Tibial nerve (tissue), 4 donors: Measurements from ENCODE around the gene ERCC1. TPM values are rescaled to one million over a fixed set of nuclear protein-coding genes. Genes with fewer than 3 reads are reported as not detected.
A peak's percentile ranks its signal among the peaks of the same experiment; 100 is the strongest.
"Not testable (repeated sequence)": the region's sequence is repeated elsewhere in the genome, so short reads cannot be mapped to it uniquely, and the experiment has no call there.

ENCODE experiments used
- DNase-seq, 2 donors: peaks; one replicate each; pipeline ENCODE4 v3.0.0-alpha.2; 2019; ENCODE audit warnings: low spot score in 2 of 2
- H3K27ac ChIP-seq, 4 donors: fragments of 200-600 bp; sonication (generic) in 3 of 4; one replicate each; pipeline ENCODE4 v1.5.1; 2017 to 2019; ENCODE audit warnings: mild to moderate bottlenecking in 1 of 4
- H3K27me3 ChIP-seq, 2 donors: fragments of 200-600 bp; sonication (generic) in 1 of 2; one replicate each; pipeline versions ENCODE4 v1.5.1 to v1.6.0; 2017 to 2019
- H3K36me3 ChIP-seq, 3 donors: fragments of 200-600 bp; sonication (generic); one replicate each; pipeline ENCODE4 v1.5.1; 2018 to 2019
- H3K4me1 ChIP-seq, 4 donors: fragments of 200-600 bp; sonication (generic) in 3 of 4; one replicate each; pipeline ENCODE4 v1.5.1; 2017 to 2019
- H3K4me3 ChIP-seq, 4 donors: fragments of 200-600 bp; sonication (generic) in 3 of 4; one replicate each; pipeline ENCODE4 v1.5.1; 2017 to 2019; ENCODE audit warnings: mild to moderate bottlenecking in 1 of 4, moderate library complexity in 1 of 4
- H3K9me3 ChIP-seq, 4 donors: fragments of 200-600 bp; sonication (generic) in 3 of 4; one replicate each; pipeline ENCODE4 v1.5.1; 2017 to 2019
- EP300 ChIP-seq, 2 donors: sonication (generic); formaldehyde crosslinking; IDR thresholded peaks; one replicate each; pipeline ENCODE4 v1.6.1; 2017; ENCODE audit warnings: antibody characterized with exemption in 2 of 2, mild to moderate bottlenecking in 1 of 2
- POLR2A ChIP-seq, 2 donors: fragments of 450-650 bp; IDR thresholded peaks; one replicate each; pipeline ENCODE4 v1.6.1; 2017; ENCODE audit warnings: antibody characterized with exemption in 2 of 2, mild to moderate bottlenecking in 2 of 2, moderate library complexity in 2 of 2
- whole genome bisulfite sequencing, 2 donors: methylation state at CpG; one replicate each; pipeline ENCODE4 v1.1.5; 2018; 5-methylcytosine and 5-hydroxymethylcytosine counted together
- total RNA-seq, 4 donors: library from RNA; depleted of rRNA; stranded (reverse); fragments of >200 nt; gene quantifications; one replicate each; pipeline ENCODE4 v1.1.0, GENCODE V29; 2016
- TF ChIP-seq, protein P1 (sequence below), 5 experiments: fragments of 200-600 bp in 3 of 5; fragments of 450-650 bp in 2 of 5; sonication (generic) in 3 of 5; IDR thresholded peaks; one replicate each; pipeline ENCODE4 v1.5.1; 2016 to 2019; ENCODE audit warnings: antibody characterized with exemption in 5 of 5, mild to moderate bottlenecking in 3 of 5, moderate library complexity in 2 of 5

ERCC1 gene
- total RNA-seq, 4 donors from 2014 or later = 95.5 to 161 (median 99.2) TPM

DNA sequence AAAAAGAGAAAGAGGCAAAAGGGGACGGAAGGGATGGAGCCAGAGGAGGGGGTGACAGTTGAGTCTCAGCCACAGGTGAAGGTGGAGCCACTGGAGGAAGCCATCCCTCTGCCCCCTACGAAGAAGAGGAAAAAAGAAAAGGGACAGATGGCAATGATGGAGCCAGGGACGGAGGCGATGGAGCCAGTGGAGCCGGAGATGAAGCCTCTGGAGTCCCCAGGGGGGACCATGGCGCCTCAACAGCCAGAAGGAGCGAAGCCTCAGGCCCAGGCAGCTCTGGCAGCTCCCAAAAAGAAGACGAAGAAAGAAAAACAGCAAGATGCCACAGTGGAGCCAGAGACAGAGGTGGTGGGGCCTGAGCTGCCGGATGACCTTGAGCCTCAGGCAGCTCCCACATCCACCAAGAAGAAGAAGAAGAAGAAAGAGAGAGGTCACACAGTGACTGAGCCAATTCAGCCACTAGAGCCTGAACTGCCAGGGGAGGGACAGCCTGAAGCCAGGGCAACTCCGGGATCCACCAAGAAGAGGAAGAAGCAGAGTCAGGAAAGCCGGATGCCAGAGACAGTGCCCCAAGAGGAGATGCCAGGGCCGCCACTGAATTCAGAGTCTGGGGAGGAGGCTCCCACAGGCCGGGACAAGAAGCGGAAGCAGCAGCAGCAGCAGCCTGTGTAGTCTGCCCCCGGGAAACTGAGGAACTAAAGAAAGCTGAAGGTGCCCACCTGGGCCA lies 14.7 kb downstream of the ERCC1 start:
- no peak for DNase-seq
- H3K27ac ChIP-seq = no peak overlapping the region
- no peaks in the 10 kb centered on the region for H3K9me3 ChIP-seq
- H3K4me1 ChIP-seq = peaks cover 0 to 35% (median 10%) of the 10 kb centered on the region in 4 donors
- peaks cover 3 to 48% (median 15%) of the 10 kb centered on the region in 3 donors for H3K36me3 ChIP-seq
- TF ChIP-seq POLR2A (IDR thresholded peaks at IDR 0.05) (no peak), EP300 (IDR thresholded peaks at IDR 0.05) (no peak)
- TF ChIP-seq, protein P1, sequence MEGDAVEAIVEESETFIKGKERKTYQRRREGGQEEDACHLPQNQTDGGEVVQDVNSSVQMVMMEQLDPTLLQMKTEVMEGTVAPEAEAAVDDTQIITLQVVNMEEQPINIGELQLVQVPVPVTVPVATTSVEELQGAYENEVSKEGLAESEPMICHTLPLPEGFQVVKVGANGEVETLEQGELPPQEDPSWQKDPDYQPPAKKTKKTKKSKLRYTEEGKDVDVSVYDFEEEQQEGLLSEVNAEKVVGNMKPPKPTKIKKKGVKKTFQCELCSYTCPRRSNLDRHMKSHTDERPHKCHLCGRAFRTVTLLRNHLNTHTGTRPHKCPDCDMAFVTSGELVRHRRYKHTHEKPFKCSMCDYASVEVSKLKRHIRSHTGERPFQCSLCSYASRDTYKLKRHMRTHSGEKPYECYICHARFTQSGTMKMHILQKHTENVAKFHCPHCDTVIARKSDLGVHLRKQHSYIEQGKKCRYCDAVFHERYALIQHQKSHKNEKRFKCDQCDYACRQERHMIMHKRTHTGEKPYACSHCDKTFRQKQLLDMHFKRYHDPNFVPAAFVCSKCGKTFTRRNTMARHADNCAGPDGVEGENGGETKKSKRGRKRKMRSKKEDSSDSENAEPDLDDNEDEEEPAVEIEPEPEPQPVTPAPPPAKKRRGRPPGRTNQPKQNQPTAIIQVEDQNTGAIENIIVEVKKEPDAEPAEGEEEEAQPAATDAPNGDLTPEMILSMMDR (IDR thresholded peaks at IDR 0.05) = no peak
- peaks cover 5 to 12% of the 10 kb centered on the region in 2 donors for H3K27me3 ChIP-seq
- H3K4me3 ChIP-seq = no peak overlapping the region
- WGBS, 2 donors = 78 to 82% methylated on average over 14 to 15 of the region's 15 CpGs

DNA sequence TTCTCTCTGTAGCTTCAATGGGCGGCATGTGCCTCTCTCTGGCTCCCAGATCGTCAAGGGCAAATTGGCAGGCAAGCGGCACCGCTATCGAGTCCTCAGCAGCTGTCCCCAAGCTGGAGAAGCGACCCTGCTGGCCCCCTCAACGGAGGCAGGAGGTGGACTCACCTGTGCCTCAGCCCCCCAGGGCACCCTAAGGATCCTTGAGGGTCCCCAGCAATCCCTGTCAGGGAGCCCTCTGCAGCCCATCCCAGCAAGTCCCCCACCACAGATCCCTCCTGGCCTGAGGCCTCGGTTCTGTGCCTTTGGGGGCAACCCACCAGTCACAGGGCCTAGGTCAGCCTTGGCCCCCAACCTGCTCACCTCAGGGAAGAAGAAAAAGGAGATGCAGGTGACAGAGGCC lies 15.6 kb downstream of the ERCC1 start:
- 86 to 87% methylated on average over 8 of the region's 8 CpGs for WGBS, 2 donors
- Histone ChIP-seq H3K9me3 (no peaks in the 10 kb centered on the region), H3K4me3 (no peak overlapping the region), H3K27ac (no peak overlapping the region), H3K36me3 (peaks cover 0 to 39% (median 6%) of the 10 kb centered on the region in 3 donors), H3K4me1 (peaks cover 0 to 44% (median 10%) of the 10 kb centered on the region in 4 donors), H3K27me3 (peaks cover 5 to 21% of the 10 kb centered on the region in 2 donors)
- TF ChIP-seq, protein P1 (IDR thresholded peaks at IDR 0.05) = no peak
- TF ChIP-seq EP300 (IDR thresholded peaks at IDR 0.05) (no peak), POLR2A (IDR thresholded peaks at IDR 0.05) (no peak)
- no peak for DNase-seq

DNA sequence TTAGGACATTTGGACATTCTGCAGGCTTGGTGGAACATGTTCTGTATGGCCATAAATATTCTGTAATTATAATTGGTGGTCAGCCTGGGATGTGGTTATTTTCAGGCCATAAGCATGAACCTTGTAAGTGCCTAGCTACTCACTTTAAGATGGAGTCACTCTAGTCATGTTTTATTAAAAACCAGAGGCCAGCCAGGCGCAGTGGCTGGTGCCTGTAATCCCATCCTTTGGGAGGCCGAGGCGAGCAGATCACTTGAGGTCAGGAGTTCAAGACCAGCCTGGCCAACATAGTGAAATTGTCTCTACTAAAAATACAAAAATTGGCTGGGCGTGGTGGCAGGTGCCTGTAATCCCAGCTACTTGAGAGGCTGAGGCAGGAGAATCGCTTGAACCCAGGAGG lies 16.1 kb downstream of the ERCC1 start:
- DNase-seq, H3K27ac ChIP-seq, H3K4me3 ChIP-seq, H3K9me3 ChIP-seq: not testable (repeated sequence)
- peaks cover 5 to 26% of the 10 kb centered on the region in 2 donors for H3K27me3 ChIP-seq
- WGBS, 2 donors = 73 to 85% methylated on average over 5 of the region's 5 CpGs
- H3K4me1 ChIP-seq = peaks cover 0 to 49% (median 13%) of the 10 kb centered on the region in 4 donors
- H3K36me3 ChIP-seq = peaks cover 0 to 34% (median under 1%) of the 10 kb centered on the region in 3 donors

DNA sequence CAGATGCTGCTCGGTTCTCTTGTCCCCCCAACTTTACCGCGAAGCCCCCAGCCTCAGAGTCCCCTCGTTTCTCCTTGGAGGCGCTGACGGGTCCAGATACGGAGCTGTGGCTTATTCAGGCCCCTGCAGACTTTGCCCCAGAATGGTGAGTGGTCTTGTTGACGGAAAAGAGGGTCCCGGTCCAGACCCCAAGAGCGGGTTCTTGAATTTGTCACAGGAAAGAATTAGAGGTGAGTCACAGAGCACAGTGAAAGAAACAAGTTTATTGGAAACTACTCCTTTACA lies 16.7 kb downstream of the ERCC1 start:
- Histone ChIP-seq H3K27ac (no peak overlapping the region), H3K4me3 (peak overlapping the region; percentile 50 to 78 (median 68)), H3K27me3 (peaks cover 5 to 31% of the 10 kb centered on the region in 2 donors), H3K4me1 (peaks cover 0 to 54% (median 16%) of the 10 kb centered on the region in 4 donors), H3K36me3 (peaks cover 0 to 28% (median 0%) of the 10 kb centered on the region in 3 donors), H3K9me3 (no peaks in the 10 kb centered on the region)
- DNase-seq = no peak
- 3% methylated on average over 10 of the region's 10 CpGs for WGBS, 2 donors
- TF ChIP-seq EP300 (IDR thresholded peaks at IDR 0.05) = no peak
- TF ChIP-seq POLR2A (IDR thresholded peaks at IDR 0.05) = no peak
- TF ChIP-seq, protein P1 (IDR thresholded peaks at IDR 0.05) = no peak

DNA sequence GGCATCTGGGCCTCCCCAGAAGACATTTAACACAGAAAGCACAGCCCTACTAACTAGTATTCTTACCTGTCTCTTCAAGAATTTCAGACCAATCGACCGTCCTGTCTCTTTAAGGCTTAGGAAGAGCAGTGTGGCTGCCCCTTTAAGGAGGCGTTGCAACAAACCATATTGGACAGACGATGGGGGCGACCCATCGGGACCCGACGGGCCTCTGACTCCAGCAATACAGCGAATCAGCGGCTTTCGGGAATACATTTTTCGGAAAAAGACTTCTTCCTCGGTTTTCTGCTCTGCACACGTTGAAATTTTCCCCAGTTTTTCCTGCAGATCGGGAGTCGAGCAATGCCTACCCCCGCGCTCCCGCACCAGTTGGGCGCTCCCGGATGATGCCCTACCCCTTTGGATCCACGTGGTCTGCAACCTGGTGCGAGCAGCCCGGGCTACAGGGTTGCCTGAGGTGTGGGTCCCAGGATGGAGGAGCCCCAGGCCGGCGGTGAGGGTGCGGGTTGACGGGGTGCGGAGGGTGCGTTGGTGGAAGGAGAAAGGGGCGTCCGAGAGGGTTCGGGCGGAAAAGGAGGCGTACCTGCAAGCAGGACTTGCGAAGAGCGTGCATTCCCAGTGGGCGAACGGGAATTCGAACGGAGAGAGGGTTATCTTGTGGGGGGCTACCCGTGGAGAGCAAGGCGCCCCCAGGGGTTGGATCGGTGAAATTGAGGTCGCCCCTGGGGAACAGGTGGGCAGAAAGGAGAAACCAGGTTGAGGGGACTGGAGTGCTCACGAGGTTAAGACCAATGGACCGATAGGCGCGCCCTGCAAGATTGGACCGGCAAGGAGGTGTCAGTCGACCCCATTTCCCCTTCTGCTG lies 17.3 kb downstream of the ERCC1 start, which contains the start of gene POLR1G:
POLR1G (plus strand) TSS at position 419 of the 865 bp plus-strand sequence; CDS start at position 472, 53 bp downstream.
- peaks cover 0 to 23% (median 0%) of the 10 kb centered on the region in 3 donors for H3K36me3 ChIP-seq
- peaks cover 5 to 36% of the 10 kb centered on the region in 2 donors for H3K27me3 ChIP-seq
- no peaks in the 10 kb centered on the region for H3K9me3 ChIP-seq
- H3K4me1 ChIP-seq = peaks cover 0 to 55% (median 16%) of the 10 kb centered on the region in 4 donors
- WGBS, 2 donors = 1% methylated on average over 51 of the region's 51 CpGs
- H3K4me3 ChIP-seq = peak within 1 kb of the TSS; percentile 50 to 78 (median 68)
- DNase-seq = peak in 1 of 2 donors; percentile 64
- peak within 1 kb of the TSS; percentile 79 to 91 (median 88) for H3K27ac ChIP-seq
- TF ChIP-seq, protein P1 (IDR thresholded peaks at IDR 0.05) = peak in 2 of 5 experiments; percentile 72 to 90
- TF ChIP-seq POLR2A (IDR thresholded peaks at IDR 0.05) = no peak
- peak; percentile 63 to 82 for TF ChIP-seq EP300 (IDR thresholded peaks at IDR 0.05)
